ELF-1 (cell line): Measurements from ENCODE around the gene KRTAP5-7.
A peak's percentile ranks its signal among the peaks of the same experiment; 100 is the strongest.
"Not testable (repeated sequence)": the region's sequence is repeated elsewhere in the genome, so short reads cannot be mapped to it uniquely, and the experiment has no call there.

Experiments
- DNase-seq: peaks from one replicate; pipeline ENCODE4 v3.0.0-alpha.2; 2016; ENCODE audit warnings: low read depth, low spot score

The KRTAP5-7 gene, protein sequence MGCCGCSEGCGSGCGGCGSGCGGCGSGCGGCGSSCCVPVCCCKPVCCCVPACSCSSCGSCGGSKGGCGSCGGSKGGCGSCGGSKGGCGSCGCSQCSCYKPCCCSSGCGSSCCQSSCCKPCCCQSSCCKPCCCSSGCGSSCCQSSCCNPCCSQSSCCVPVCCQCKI

DNA sequence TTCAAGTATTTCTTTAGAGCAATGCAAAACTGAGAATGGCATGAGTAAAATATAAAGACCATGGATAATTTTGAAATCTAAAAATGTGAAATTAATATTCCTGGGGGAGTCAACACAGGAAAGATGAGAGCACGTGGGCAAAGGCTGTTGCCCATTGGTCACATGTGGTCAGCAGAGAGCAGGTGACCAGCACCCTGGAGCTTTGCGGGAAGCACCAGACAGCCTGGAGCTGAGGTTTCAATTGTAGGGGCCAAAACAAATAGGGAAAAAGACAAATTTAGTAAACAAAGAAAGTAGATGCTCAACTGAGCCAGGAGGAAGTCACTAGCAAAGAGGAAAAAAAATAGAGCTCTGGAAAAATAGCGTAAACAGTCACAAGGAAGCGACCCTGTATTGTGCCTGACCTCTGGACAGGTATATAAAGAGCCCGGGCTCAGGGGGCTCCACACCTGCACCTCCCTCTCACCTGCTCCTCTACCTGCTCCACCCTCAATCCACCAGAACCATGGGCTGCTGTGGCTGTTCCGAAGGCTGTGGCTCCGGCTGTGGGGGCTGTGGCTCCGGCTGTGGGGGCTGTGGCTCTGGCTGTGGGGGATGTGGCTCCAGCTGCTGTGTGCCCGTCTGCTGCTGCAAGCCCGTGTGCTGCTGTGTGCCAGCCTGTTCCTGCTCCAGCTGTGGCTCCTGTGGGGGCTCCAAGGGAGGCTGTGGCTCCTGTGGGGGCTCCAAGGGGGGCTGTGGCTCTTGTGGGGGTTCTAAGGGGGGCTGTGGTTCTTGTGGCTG lies at the start of gene KRTAP5-7:
Gene KRTAP5-7 (plus strand): TSS at position 472 of the 780 bp plus-strand sequence. CDS start 34 bp downstream, at position 506.
- DNase-seq, result not testable (repeated sequence)

DNA sequence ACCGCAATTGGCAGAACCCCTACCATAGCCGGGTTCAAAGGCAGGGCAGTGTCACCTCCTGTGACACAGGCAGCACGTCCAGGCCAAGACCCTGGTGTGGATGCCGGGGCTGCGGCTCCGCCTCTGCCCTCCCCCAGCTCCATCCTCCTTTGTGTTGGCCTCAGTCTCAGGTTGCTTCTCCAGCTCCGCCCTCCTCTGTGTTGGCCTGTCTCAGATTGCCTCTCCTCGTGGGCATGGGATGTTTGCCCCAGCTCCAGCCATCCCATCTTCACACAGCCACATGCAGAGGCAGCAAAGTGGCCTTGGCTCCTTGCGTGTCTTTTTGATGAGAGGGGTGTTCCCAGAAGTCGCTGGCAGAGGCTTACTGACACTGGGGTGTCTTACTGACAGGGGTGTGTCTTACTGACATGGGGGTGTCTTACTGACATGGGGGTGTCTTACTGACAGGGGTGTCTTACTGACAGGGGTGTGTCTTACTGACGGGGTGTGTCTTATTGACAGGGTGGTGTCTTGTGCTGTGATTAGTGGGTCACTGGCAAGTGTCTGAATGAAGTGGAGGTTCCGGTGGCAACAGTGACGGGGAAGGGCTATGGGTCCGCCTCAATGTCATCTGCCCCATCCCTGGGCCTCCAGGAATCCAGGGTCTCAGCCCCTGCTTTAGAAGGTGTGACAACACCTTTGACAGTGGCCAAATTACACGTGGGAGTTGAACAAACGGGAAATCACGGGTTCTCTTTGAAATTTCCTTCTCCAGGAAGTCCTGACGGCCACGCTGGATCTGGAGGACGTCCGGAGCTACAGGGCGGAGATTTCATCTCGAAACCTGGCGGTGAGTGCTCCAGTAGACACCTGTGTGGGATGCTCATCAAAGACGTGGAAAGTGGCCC lies 49.2 kb upstream of the KRTAP5-7 start:
- DNase-seq, result peak; percentile 71

DNA sequence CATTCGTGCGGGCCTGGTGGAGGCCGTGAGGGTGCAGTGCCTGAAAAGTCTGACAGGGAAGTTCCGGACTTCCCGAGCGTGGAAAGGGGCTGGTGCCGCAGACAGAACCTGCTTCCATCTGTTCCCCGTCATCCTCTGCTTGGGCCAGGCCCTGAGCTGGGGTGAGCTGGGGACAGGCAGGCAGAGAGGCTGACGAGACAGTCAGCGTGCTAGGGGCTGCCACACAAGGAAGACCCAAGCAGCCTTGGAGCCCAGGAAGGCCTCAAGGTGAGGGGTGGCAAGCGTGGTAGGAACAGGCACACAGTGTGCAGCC lies 48.6 kb upstream of the KRTAP5-7 start:
- no peak for DNase-seq

DNA sequence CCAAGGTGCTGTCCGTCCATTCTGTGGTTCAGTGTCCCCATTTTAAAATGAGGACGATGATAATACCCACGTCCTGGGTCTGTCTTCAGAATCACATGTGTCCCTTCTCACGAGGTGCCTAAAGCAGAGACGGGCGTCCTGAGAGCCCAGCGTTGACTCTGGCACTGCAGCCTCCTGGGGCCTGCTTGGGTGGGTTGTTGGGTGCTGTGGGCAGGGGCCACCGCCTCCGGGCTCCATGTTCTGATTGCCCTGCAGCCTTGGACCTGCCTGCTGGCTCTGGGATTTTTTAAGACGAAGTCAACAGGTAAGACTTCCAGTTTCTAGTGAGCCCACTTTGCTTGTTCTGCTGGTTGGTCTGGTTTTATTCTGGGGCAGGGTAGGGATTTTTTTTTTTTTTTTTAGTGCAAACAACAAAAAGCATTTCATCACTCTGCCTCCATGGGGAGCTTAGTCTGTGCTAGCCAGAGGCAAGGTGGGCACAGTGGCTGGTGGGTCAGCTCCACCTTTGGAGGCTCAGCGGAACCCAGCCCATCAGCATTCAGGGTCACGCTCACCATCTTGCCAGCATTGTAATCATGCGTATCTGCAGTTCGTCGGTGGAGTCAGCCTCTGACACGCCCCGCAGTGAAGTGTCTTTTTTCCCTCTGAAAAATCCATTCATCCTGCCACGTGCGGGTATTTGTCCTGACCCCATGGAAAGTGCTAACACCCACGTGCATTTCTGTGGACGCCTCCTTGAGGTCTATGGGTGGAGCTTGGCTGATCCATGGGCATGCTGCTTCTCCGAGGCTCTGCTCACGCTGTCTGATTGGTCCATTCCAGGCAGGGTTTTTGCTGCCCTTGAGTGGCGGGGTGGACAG lies 45.7 kb upstream of the KRTAP5-7 start:
- peak; percentile 62 for DNase-seq

DNA sequence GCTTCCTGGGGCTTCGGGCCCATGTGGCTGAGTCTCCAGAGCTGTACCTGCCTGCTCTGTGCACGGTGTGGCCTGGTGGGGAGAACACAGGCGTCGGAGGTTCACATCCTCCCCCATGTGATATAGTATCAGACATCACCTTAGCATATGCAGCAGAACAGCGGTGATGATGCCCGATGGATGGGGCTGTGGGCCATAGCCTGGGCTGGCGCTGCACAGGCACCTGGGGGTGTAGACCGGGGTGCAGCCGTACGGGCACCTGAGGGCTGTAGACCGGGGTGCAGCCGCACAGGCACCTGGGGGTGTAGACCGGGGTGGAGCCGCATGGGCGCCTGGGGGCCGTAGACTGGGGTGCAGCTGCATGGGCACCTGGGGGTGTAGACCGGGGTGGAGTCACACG lies 44.9 kb upstream of the KRTAP5-7 start:
- no peak for DNase-seq

DNA sequence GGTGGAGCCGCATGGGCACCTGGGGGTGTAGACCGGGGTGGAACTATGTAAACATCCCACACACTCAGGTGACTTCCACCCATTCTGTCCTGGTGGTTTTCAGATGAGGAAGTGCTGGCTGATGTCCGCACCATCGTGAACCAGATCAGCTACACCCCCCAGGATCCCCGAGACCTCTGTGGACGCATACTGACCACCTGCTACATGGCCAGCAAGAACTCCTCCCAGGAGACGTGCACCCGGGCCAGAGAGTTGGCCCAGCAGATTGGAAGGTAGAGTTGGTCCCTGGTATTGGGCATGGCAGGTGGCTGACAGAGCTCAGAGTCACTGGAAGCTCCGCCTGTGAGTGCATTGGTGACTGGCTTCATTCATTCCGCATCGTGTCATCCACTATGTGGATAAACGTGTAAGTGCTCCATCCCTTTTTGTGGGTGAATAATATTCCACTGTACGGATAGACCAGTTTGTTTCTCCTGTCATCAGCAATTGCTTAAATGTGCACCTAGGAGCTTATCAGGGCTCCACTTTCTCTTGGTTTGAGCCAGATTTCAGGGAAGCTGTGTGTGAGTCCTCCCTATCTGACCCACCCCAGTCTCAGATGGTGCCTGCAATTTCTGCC lies 44.2 kb upstream of the KRTAP5-7 start:
- no peak for DNase-seq

DNA sequence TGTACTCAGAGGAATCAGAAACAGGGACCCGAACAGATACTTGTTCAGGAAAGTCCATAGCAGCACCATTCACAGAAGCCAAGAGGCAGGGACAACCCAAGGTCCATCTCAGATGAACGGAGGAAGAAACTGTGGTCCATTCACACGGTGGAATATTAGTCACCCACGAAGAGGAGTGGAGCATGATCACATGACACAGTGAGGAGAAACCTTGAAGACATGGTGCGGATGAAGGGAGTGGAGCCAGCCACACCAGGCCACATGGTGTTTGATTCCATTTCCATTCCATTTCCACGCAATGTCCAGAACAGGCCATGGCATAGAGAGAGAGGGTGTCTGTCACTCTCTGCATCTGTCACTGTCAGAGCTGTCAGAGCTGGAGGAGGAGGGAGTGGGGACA lies 43.4 kb upstream of the KRTAP5-7 start:
- no peak for DNase-seq

DNA sequence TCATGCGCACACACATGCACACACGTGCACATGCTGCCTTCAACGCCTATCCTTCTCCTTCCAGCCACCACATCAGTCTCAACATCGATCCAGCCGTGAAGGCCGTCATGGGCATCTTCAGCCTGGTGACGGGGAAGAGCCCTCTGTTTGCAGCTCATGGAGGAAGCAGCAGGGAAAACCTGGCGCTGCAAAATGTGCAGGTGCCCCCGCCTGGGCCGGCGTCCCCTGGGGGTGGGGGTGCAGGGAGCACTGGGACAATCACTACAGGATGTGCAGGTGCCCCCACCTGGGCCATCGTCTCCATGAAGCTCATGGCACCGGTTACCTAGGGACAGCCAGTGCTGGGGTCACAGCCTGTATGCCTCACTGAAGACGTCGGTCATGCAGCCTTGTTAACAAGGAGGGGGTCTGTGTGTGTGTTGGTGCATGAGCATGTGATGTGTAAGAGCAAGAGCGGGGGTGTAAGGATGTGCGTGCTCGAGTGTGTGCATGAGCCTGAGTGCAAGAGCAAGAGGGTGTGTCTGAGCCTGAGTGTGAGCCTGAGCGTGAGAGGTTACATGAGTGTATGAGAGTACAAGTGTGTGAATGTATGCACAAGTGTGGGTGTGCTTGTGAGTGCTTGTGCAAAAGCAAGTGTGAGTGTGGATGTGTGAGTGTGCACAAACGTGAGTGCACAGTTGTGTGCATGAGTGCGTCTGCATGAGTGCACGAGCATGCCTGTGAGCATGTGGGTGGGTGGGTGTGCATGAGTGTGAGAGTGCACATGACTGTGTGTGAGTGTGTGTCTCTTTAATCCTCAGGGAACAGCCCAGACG lies 42.6 kb upstream of the KRTAP5-7 start:
- DNase-seq, result no peak

DNA sequence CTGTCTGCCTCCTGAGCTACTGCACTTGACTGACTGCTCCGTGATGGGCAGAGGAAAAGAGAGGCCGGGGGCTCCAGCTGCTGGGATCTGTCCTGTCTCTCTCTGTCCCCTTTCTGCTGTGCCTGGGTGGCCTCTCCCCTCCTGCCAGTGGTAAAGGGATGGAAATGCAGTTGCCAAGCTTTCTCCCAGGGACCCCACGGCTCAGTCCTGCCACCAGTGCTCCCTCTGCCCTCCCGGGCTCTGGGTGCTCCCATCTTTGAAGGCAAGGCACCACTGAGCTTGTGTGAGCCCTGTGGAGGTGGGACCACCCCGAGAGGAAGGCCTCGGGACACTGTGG lies 42.0 kb upstream of the KRTAP5-7 start:
- no peak for DNase-seq

DNA sequence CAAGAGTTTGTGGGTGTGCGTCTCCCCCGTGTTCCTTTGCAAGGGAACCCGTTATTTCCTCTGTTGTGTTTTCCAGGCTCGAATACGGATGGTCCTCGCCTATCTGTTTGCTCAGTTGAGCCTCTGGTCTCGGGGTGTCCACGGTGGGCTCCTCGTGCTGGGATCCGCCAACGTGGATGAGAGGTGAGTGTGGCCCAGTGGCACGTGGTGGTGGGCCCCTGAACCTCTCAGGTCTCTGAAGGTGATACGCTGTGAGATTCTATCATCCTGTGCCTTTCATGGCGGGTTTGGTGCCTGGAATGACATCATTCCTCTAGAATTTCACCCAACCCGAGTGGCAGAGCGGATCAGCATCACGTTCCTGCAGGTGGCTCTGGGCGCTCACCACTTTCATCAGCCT lies 41.6 kb upstream of the KRTAP5-7 start:
- DNase-seq, result no peak

DNA sequence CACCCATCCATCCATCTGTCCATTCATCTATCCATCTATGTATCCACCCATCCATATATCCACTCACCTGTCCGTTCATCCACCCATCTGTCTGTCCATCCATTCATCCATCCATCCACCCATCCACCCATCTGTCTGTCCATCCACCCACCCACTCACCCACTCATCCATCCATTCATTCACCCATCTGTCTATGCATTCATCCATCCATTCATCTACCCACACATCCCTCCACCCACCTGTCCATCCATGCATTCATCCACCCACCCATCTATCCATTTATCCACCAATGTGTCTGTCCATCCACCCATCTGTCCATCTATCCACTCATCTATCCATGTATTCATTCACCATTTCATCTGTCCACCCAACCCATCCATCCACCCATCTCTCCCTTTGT lies 40.7 kb upstream of the KRTAP5-7 start:
- no peak for DNase-seq

DNA sequence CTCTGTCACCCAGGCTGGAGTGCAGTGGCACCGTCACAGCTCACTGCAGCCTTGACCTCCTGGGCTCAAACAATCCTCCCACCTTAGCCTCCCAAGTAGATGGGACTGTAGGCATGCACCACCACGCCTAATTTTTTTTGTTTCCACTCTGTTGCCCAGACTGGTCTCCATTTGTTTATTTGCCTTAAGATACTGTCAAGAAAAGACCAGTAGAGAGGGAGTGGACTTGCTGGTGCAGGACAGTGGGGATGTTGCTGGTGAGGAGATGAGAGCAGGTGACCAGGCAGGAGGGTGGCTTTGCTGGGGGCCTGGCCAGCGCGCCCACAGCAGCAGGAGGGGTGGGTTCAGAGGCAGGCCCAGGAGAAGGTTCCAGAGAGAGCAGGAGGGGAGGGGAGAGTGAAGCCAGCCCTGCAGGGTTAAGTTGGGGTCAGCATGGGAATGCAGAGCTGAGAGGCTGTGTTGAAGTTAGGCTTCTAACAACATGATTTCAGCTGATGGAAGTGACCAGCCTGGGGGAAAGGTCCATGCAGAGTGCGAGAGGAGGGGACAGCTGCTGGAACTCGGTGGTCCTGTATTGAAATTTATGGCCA lies 38.3 kb upstream of the KRTAP5-7 start:
- no peak for DNase-seq

DNA sequence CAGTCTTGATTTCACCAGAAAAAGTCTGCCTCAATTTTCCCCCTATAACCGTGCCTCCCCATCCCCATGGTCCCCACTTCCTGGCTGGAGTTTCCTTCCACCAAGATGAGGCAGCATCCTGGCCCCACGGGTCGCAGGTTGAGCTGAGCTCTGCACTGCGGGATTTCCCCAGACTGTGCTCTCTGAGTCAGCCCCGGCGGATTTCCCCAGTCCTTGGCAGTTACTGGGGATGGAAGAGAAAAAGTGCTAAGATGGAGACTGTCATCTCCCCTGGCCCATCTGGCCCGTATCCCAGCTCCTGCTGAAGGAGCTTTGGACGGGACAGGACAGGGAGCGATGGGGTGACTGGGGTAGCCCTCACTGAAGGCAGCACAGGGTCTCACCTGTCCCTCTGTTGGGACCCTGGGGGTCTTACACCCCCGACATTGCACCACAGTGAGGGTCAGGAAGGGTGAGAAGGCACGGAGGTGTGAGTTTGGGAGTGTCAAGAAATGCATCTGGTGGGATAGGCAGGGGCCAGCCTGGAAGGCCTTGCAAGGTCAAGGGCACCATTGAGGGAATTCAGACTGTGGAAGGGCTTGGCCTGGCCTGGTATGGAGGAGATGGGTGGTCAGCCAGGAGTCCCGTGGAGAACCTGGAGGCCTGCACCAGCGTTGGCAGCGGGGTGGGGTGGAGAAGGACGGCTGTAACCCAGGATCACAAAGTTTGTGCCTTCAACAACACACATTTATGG lies 37.6 kb upstream of the KRTAP5-7 start:
- no peak for DNase-seq

DNA sequence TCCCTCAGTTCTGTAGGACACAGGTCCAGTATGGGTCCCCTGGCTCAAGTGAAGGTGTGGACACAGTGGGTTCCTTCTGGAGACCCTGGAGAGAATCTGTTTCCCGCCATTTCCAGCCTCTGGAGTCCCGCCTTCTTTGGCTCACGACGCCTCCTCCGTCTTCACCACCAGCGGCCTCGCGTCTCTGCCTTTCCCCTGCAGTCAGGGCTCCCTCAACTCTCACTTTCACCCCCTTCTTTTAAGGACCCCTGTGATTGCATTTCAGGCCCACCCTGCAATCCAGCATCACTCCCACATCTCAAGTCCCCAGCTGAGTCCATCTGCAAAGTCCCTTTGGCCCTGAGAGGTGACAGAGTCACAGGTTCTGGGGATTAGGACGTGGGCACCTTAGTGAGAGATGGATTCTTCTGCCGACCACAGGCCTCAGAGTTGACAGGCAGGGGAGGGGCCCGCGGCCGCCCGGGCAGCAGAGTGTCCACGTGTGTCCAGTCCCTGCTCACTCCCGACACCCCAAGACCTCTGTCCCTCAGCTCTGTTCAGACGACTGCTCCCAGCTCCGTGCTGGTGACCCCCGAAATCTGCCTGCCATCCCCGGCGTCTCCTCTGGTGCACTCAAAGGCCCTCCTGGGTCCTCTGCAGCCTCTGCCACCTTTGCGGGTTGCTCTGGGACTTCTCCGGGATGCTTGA lies 36.9 kb upstream of the KRTAP5-7 start:
- no peak for DNase-seq

DNA sequence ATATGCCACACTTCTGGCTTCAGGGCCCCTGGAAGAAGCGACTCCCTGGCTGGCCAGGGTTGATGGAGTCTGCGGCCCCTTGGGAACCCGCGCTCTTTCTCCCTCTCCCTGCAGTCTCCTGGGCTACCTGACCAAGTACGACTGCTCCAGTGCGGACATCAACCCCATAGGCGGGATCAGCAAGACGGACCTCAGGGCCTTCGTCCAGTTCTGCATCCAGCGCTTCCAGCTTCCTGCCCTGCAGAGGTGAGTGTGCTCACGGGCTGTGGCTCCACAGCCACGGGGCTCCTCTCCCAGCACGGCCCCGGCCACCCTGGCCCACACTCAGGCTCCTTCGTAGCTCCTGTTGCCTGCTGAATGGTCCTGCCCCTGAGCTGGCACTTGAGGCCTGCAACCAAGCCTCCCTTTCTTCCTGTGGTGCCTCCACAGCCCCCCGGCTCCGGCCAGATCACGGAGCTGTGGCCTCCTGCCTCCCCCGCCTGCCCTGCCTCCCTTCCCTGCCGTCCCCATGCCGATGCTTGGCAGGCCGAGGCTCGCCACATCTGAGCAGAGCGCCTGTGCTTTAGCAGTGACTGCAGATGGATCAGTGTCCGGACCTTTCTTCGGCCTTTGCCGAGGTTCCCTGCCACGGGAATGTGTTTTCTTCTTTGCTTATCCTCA lies 36.2 kb upstream of the KRTAP5-7 start:
- DNase-seq, result no peak

DNA sequence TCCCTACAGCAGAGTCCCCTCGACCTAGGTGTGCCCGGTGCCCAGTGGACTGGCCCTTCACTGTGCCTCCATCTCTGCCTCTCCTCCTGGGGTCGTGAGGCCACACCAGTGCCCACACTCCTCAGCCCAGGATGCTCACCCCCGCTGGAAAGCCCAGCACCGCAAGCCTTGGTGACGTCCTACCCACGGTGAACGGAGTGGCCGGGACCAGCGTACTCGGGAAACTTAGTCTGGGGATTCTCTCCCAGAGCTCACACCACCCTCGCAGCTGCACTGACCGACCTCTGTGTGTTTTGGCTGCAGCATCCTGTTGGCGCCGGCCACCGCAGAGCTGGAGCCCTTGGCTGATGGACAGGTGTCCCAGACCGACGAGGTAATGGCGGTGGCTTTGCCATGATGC lies 35.5 kb upstream of the KRTAP5-7 start:
- no peak for DNase-seq

DNA sequence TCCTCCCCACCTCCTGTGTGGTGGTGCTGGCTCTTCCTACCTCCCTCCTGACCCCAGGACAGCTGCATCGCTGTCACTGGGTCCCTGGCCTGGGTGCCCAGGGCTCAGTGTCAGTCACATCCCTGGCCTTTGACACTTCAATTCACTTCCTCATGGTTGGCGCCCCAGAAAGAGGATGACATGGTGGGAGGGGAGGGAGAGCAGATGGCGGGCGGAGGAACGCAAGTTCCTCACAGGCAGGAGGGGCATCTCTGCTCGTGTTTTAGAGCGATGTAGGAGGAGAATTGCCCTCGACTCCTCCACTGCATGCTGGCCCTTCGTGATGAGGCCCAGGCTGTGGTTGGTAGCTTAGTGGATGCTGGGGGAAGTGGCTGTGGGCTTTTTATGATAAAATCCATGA lies 35.1 kb upstream of the KRTAP5-7 start:
- DNase-seq, result no peak
